ENCODE data around the gene ACP4. TPM values are rescaled to one million over a fixed set of nuclear protein-coding genes. Genes with fewer than 3 reads are reported as not detected.
"Not testable (repeated sequence)": the region's sequence is repeated elsewhere in the genome, so short reads cannot be mapped to it uniquely, and the experiment has no call there.

Gene ACP4
- total RNA-seq, 1 donor from 2014 or later = not detected

- Histone ChIP-seq H3K9me3 (no peaks in the 10 kb centered on the region), H3K4me1 (no peaks in the 10 kb centered on the region), H3K36me3 (no peaks in the 10 kb centered on the region), H3K27ac (no peak overlapping the region), H3K27me3 (no peaks in the 10 kb centered on the region), H3K4me3 (no peak overlapping the region)
- no peak for DNase-seq (ENCODE audit: low spot score in 2 of 2)
- intact Hi-C loops (cut with DNase I) = no loop called here
- no peak for TF ChIP-seq CTCF (IDR thresholded peaks at IDR 0.05)
Measured at GRCh38 chr19:50764409-50764808, 25.8 kb upstream of the ACP4 start.

GRCh38 chr19:50766746-50767145, 23.5 kb upstream of the ACP4 start:
- H3K9me3 ChIP-seq; intact Hi-C loops (cut with DNase I); H3K27ac ChIP-seq; H3K27me3 ChIP-seq; H3K36me3 ChIP-seq; H3K4me1 ChIP-seq; DNase-seq (ENCODE audit: low spot score in 2 of 2); H3K4me3 ChIP-seq: not testable (repeated sequence)

GRCh38 chr19:50767263-50767662, 23.0 kb upstream of the ACP4 start:
- H3K4me3 ChIP-seq; H3K4me1 ChIP-seq; H3K9me3 ChIP-seq; H3K27ac ChIP-seq; DNase-seq (ENCODE audit: low spot score in 2 of 2); H3K27me3 ChIP-seq; intact Hi-C loops (cut with DNase I); H3K36me3 ChIP-seq: not testable (repeated sequence)

GRCh38 chr19:50768277-50768676, 21.9 kb upstream of the ACP4 start:
- TF ChIP-seq CTCF (IDR thresholded peaks at IDR 0.05) = no peak
- Histone ChIP-seq H3K9me3 (no peaks in the 10 kb centered on the region), H3K36me3 (no peaks in the 10 kb centered on the region), H3K4me3 (no peak overlapping the region), H3K27me3 (no peaks in the 10 kb centered on the region), H3K27ac (no peak overlapping the region), H3K4me1 (no peaks in the 10 kb centered on the region)
- intact Hi-C loops (cut with DNase I) = no loop called here
- no peak for DNase-seq (ENCODE audit: low spot score in 2 of 2)

GRCh38 chr19:50770164-50770563, 20.1 kb upstream of the ACP4 start, which contains the start of gene GPR32:
Gene GPR32 (plus strand): TSS chr19:50770464. CDS start chr19:50770601, 137 bp downstream.
- H3K4me3 ChIP-seq; DNase-seq (ENCODE audit: low spot score in 2 of 2); H3K4me1 ChIP-seq; H3K36me3 ChIP-seq; H3K27me3 ChIP-seq; intact Hi-C loops (cut with DNase I); H3K9me3 ChIP-seq; H3K27ac ChIP-seq: not testable (repeated sequence)

- Histone ChIP-seq H3K9me3 (no peaks in the 10 kb centered on the region), H3K36me3 (no peaks in the 10 kb centered on the region), H3K27me3 (no peaks in the 10 kb centered on the region), H3K4me1 (no peaks in the 10 kb centered on the region), H3K27ac (no peak overlapping the region), H3K4me3 (no peak overlapping the region)
- no peak for TF ChIP-seq CTCF (IDR thresholded peaks at IDR 0.05)
- DNase-seq (ENCODE audit: low spot score in 2 of 2) = no peak
- intact Hi-C loops (cut with DNase I) = no loop called here
Measured at GRCh38 chr19:50770888-50771287, 19.3 kb upstream of the ACP4 start.

GRCh38 chr19:50772476-50772875, 17.7 kb upstream of the ACP4 start:
- Histone ChIP-seq H3K27ac (no peak overlapping the region), H3K9me3 (no peaks in the 10 kb centered on the region), H3K36me3 (no peaks in the 10 kb centered on the region), H3K27me3 (peaks cover 7% of the 10 kb centered on the region), H3K4me3 (no peak overlapping the region), H3K4me1 (no peaks in the 10 kb centered on the region)
- intact Hi-C loops (cut with DNase I) = no loop called here
- DNase-seq (ENCODE audit: low spot score in 2 of 2) = no peak
- no peak for TF ChIP-seq CTCF (IDR thresholded peaks at IDR 0.05)

- intact Hi-C loops (cut with DNase I); DNase-seq (ENCODE audit: low spot score in 2 of 2); H3K27ac ChIP-seq; H3K9me3 ChIP-seq; H3K4me3 ChIP-seq; H3K27me3 ChIP-seq; H3K36me3 ChIP-seq; H3K4me1 ChIP-seq: not testable (repeated sequence)
Measured at GRCh38 chr19:50772912-50773311, 17.3 kb upstream of the ACP4 start.

- H3K27me3 ChIP-seq; H3K27ac ChIP-seq; intact Hi-C loops (cut with DNase I); H3K36me3 ChIP-seq; H3K9me3 ChIP-seq; H3K4me3 ChIP-seq; H3K4me1 ChIP-seq; DNase-seq (ENCODE audit: low spot score in 2 of 2): not testable (repeated sequence)
Measured at GRCh38 chr19:50773454-50773853, 16.8 kb upstream of the ACP4 start.

Data from ascending aorta (tissue), 2 donors.